BJ (cell line): ENCODE results near the gene ABCG4. TPM values are rescaled to one million over a fixed set of nuclear protein-coding genes. Genes with fewer than 3 reads are reported as not detected.

ENCODE experiments used
- CTCF ChIA-PET: fragments of 350-600 bp; formaldehyde crosslinking; extraction: SDS; loops from one replicate; lab custom pipeline; 2021; ENCODE audit warnings: antibody characterized with exemption, inconsistent platforms; lab: Yijun Ruan, JAX
- POLR2A ChIA-PET: fragments of 300-600 bp; sonication (Branson Sonifier 250); formaldehyde crosslinking; extraction: SDS; loops from one replicate; lab custom pipeline; 2021; ENCODE audit warnings: antibody characterized with exemption; lab: Charles Lee
- DNase-seq: peaks from one replicate; pipeline ENCODE4 v3.0.0-alpha.2; 2011; ENCODE audit warnings: low read depth
- H3K27me3 ChIP-seq: 2 replicates; pipeline ENCODE4 v1.6.0; 2011; ENCODE audit warnings: low read length; ENCODE audit not compliant: control insufficient read depth, insufficient read depth
- H3K36me3 ChIP-seq: 2 replicates; pipeline ENCODE4 v1.5.1; 2011; ENCODE audit warnings: low read length; ENCODE audit not compliant: control insufficient read depth, insufficient read depth
- H3K4me3 ChIP-seq: 2 replicates; pipeline ENCODE4 v1.5.1; 2011; ENCODE audit warnings: low read depth, mild to moderate bottlenecking, control low read depth, low read length
- polyA plus RNA-seq: library from polyadenylated mRNA; depleted of rRNA; stranded (reverse); fragments of >200 nt; gene quantifications from 2 replicates; pipeline ENCODE4 v1.2.3, GENCODE V29; 2011
- TF ChIP-seq, protein P1 (sequence below): IDR thresholded peaks from 2 replicates; pipeline ENCODE4 v1.5.1; 2011; ENCODE audit warnings: low read depth, mild to moderate bottlenecking, control low read depth, inconsistent platforms, low read length, moderate library complexity; ENCODE audit not compliant: insufficient read depth

The ABCG4 gene
- polyA plus RNA-seq, 1 experiment: 0.17 TPM

GRCh38 chr11:119112314-119113020 lies 36.4 kb upstream of the ABCG4 start:
- H3K36me3 ChIP-seq: peaks cover 25% of the 10 kb centered on the region
- TF ChIP-seq, protein P1, sequence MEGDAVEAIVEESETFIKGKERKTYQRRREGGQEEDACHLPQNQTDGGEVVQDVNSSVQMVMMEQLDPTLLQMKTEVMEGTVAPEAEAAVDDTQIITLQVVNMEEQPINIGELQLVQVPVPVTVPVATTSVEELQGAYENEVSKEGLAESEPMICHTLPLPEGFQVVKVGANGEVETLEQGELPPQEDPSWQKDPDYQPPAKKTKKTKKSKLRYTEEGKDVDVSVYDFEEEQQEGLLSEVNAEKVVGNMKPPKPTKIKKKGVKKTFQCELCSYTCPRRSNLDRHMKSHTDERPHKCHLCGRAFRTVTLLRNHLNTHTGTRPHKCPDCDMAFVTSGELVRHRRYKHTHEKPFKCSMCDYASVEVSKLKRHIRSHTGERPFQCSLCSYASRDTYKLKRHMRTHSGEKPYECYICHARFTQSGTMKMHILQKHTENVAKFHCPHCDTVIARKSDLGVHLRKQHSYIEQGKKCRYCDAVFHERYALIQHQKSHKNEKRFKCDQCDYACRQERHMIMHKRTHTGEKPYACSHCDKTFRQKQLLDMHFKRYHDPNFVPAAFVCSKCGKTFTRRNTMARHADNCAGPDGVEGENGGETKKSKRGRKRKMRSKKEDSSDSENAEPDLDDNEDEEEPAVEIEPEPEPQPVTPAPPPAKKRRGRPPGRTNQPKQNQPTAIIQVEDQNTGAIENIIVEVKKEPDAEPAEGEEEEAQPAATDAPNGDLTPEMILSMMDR: no peak
- no peaks in the 10 kb centered on the region for H3K27me3 ChIP-seq
- POLR2A ChIA-PET: interaction anchor here (0.6 kb wide), 1 partner anchor 18 kb away, joined by 3 read pairs; no protein-coding TSS in a partner anchor
- CTCF ChIA-PET: interaction anchor here (1.0 to 3.2 kb wide), 3 partner anchors 7 to 209 kb away, joined by 3 to 11 read pairs (median 3); no protein-coding TSS in a partner anchor
- DNase-seq: no peak
- no peak overlapping the region for H3K4me3 ChIP-seq

DNA sequence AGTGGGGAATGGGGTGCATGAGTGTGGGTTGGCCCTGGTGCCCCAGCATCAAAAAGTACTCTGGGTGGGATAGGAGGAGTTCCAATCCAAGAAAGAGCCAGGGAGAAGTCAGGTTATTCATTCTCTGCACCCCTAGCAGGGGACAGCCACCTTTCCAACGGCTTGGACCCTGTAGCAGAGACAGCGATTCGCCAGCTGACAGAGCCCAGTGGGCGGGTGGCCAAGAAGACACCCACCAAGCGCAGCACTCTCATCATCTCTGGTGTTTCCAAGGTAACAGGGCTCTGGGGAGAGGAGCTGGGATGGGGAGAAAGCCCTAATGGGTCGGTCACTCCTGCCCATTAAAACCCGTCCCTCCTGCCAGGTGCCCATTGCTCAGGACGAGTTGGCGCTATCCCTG lies 35.1 kb upstream of the ABCG4 start:
- Histone ChIP-seq H3K27me3 (no peaks in the 10 kb centered on the region), H3K4me3 (no peak overlapping the region), H3K36me3 (peaks cover 25% of the 10 kb centered on the region)
- TF ChIP-seq, protein P1: no peak
- POLR2A ChIA-PET: no interaction called here
- DNase-seq: no peak
- CTCF ChIA-PET: no interaction called here

DNA sequence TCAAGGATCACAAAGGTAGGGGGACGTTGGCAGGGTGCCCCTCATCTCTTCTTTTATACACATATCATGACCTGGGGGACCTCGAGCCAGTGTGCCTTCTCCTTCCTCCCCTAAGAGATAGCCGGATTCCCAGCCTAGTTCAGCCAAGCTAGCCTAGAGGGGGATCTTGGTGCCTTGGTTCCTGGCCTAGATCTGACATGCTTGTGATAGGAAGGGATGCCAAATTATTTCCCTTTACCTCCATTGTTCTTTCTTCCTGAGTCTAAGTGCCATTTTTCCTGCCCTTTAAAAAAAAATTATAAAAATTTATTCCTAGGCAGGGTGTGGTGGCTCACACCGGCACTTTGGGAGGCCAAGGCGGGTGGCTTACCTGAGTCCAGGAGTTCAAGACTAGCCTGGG lies 34.5 kb upstream of the ABCG4 start:
- TF ChIP-seq, protein P1: no peak
- ChIA-PET POLR2A (no interaction called here), CTCF (no interaction called here)
- no peak for DNase-seq
- Histone ChIP-seq H3K4me3 (no peak overlapping the region), H3K27me3 (no peaks in the 10 kb centered on the region), H3K36me3 (peaks cover 25% of the 10 kb centered on the region)

DNA sequence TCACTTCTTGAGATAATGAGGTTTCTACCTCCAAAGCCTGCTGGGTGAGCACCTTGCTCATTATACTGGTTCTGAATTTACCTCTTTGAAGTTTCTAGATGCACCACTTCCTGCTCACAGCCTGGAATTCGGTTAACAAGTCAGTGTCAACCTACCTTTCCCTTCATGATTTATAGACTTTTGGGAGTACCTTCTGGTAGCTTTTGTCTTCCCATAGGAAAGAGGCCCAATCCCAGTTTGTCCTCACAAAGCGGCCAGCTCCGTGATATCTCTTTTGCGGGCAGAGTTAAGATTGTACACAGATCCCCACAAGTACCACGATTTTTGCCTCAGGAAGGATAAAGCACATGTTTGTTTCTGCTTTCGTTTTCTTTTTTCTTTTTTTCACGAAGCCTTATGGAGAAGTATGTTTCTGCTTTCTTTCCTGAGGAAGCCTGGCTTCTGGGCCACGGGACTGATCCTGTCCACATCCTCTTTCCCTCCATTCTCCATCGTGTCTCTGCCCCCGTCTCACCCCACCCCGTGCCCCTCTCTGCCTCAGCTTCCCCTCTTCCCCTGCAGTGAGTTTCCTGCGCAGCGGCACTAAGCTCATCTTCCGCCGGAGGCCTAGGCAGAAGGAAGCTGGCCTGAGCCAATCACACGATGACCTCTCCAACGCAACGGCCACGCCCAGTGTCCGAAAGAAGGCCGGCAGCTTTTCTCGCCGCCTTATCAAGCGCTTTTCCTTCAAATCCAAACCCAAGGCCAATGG lies 33.2 kb upstream of the ABCG4 start:
- no peak overlapping the region for H3K4me3 ChIP-seq
- no peaks in the 10 kb centered on the region for H3K27me3 ChIP-seq
- DNase-seq: no peak
- CTCF ChIA-PET: no interaction called here
- peaks cover 24% of the 10 kb centered on the region for H3K36me3 ChIP-seq
- TF ChIP-seq, protein P1: no peak
- POLR2A ChIA-PET: no interaction called here

DNA sequence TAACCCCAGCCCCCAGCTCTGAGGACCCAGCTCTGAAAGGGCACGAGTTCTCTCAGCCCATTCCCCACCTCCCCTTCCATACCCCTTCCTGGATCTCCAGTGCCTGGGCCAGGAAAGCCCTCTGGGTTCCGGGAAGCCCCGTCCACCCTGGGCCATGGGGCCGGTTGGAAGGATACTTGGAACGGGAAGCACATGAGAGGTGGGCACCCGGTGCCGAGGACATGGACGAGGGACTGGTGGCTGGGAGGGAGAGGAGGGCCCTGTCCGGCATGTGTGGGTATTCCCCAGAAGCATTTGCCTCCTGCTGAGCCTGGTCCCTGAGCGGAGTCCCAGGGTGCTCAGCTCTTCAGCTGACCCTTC lies 32.6 kb upstream of the ABCG4 start:
- H3K36me3 ChIP-seq: peaks cover 20% of the 10 kb centered on the region
- CTCF ChIA-PET: no interaction called here
- TF ChIP-seq, protein P1: no peak
- no peak for DNase-seq
- no peaks in the 10 kb centered on the region for H3K27me3 ChIP-seq
- no peak overlapping the region for H3K4me3 ChIP-seq
- POLR2A ChIA-PET: no interaction called here
